ACHN (cell line): ENCODE data around the gene TCF3.

Experiments used
- DNase-seq: peaks from one replicate; pipeline ENCODE4 v3.0.0-alpha.2; 2015
- in situ Hi-C: cut with HindIII; loops from 2 replicates; pipeline ENCODE4 v1.10.0; 2017; ENCODE audit warnings: low sequenced_read_pairs, low pct_ligation_motif_present, low pct_unique_long_range_greater_than_20kb

Gene TCF3

DNA sequence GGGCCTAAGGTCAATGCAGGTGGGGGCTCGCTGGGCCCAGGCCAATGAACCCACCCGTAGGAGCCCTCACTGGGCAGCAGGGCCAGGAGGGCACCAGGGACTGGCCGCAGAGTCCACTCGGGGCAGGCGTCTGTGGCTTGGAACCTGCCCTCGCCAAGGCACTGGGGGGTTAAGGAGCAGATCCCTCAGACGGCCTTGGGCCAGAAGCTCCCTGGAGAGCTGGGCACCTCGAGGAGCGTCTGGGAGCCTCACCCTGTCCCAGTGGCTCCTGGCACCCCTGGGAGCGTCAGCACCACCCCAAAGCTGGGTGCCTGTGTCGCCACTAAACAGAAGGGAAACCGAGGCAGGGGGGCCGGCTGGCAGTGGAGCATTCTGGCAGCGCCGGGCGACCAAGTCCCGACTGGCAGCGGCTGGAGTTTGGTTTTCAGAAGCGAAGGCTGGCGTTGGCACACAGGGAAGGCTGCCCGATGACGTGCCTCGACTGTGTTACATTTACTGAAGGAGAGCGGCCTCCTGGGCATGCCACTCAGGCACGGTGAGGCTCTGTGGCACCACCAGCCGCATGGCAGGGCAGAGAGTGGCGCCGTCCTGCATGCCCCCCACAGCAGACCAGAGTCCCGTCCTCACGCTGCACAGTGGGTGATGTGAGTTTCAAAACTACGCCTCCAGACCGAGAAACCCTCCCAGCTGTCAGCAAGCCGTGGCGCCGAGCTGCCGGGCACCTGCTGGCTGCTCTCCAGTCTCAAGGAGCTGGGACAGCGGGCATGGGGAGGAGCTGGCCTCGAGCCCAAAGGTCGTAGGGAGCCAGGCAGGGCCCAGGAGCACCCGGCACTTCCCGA, 75.1 kb downstream of the TCF3 start:
- no peak for DNase-seq
- in situ Hi-C loops = no loop called here

GRCh38 chr19:1576242-1577089, 75.9 kb downstream of the TCF3 start:
- no peak for DNase-seq
- in situ Hi-C loops = no loop called here

DNA sequence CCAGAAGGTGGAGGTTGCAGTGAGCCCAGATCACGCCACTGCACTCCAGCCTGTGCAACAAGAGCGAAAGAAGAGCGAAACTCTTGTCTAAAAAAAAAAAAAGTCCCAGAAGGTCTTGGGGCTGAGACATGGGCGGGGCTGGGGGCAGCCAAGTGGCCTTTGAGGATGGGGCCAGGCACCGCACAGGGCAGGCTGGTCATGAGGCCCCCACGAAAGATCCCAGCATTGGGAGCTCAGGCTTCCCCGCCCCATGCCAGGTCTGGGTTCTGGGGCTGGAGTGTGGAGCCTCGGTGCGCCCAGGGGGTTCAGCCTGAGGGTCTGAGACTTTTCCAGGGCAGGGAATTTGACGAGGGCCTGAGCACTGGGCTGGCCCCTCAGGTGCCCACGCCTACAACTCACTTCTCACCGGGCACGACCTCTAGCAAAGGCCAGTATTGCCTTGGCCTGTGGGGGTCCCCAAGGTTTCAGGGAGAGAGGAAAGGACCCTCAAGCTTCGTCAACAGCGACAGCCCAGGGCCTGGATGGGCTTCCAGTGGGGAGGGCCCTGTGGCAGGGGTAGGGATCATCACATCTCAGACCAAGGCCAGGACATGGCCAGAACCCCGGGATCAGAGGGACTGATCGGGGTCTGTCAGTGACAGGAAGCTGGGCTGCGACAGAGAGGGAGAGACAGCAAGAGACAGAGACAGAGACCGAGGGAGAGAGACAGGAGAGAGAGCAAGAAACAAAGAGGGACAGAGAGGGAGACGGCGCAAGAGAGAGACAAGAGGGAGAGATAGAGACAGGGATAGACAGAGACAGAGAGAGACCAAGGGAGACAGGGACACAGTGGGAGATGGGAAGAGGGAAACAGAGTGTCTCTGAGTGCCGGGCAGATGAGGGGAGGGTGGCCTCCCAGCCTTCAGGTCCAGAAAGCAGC, 76.8 kb downstream of the TCF3 start:
- DNase-seq = no peak
- in situ Hi-C loops = no loop called here

DNA sequence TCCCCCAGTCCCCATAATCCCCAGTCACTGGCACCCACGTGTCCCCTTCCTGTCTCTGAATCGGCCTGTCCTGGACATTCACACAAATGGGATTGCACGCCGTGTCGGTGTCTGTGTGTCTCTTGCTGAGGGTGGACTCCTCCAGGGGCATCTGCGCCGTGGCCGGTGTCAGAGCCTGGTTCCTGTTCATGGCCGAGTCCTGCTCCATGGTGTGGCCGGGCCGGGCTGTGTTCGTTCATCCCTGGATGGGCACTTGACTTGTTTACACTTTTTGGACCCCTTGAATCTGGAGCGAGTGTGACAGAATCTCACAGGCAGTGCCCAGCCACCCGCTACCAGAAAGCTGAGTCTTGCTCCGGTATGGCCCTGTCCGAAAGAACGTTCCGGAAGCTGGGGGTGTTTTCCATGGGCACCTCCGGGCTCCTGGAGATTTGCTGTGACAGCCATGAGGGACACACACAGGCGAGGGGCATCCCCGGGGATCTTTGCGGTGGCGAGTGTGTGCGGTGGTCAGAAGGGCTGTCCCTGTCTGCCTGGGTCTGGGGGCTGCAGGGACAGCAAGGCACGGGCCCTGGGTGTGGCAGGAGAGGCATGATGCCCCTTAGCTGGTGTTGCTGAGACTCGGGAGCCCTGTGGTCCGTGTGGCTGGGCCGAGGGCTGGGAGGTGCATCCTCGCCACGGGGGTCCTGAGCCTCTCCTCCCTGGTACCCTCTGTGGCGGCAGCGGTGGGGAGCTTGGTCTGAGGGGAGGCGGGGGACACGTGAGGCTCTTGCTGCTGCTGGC, 77.9 kb downstream of the TCF3 start:
- in situ Hi-C loops = no loop called here
- no peak for DNase-seq

- no peak for DNase-seq
- in situ Hi-C loops = no loop called here
Observed at GRCh38 chr19:1572795-1573194, 79.6 kb downstream of the TCF3 start.

GRCh38 chr19:1571358-1571757, 81.1 kb downstream of the TCF3 start:
- in situ Hi-C loops = no loop called here
- no peak for DNase-seq

- no peak for DNase-seq
Observed at GRCh38 chr19:1570836-1571235, 81.6 kb downstream of the TCF3 start.

GRCh38 chr19:1569997-1570396, 82.4 kb downstream of the TCF3 start:
- DNase-seq = no peak
- in situ Hi-C loops = no loop called here

More at GRCh38 chr19:1570836-1571235, 81.6 kb downstream of the TCF3 start:
- in situ Hi-C loops = no loop called here

DNA sequence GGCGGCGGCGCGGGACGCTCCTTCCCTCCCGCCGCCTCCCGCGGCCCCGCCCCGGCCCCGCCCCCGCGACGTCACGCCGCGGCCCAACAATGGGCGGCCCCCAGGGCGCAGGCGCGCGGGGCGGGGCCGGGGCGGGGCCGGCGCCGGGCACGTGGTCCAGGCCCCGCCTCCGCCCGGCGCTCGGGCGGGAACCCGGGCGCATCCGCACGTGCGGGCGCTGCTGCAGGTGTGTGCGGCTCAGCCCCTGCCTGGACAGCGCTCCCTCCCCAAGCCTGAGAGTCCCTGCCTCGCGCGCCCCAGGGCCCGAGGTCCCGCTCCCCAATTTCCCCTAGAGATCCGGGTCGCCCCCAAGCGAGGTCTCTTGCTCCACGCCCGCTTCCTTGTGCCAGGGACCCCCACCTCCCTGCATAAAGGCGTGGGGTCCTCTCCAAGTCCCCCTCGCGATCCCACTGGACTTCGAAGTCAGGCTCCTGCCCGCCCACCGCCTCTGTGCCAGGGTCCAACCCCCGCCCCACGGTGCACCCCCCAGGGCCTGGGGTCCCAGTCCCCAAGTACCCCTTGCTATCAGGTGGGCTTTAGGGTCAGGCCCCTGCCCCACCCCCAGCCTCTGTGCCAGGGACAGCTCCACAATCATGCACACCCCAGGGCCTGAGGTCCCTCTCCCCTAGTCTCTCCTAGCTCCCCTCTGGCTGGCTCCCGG, 83.9 kb downstream of the TCF3 start, which contains the start of gene MEX3D:
Gene MEX3D (minus strand): TSS at position 6 of the 700 bp plus-strand sequence. CDS start 267 bp downstream, outside the sequence.
- in situ Hi-C loops = no loop called here
- DNase-seq = peak; percentile 74

DNA sequence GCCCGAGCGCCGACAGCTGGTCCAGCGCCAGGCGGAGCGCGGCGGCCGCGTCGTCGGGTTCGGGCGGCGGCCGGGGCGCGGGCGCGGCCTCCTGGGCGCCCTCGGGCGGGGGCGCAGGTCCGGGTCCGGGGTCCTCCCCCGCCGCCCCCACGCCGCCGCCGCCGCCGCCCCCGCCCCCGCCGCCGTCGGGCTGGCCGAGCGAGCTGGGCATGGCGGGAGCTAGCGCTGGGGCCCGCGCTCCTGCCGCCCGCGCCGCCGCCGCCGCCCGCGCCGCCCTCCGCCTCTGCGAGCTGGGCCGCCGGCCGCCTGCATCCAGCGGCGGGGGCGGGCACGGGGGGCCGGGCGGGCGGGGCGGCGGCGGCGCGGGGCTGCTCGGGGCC, 84.6 kb downstream of the TCF3 start:
- DNase-seq = no peak
- in situ Hi-C loops = no loop called here

GRCh38 chr19:1567116-1567847, 85.1 kb downstream of the TCF3 start:
- peak; percentile 40 for DNase-seq
- in situ Hi-C loops = no loop called here

- in situ Hi-C loops = no loop called here
Observed at GRCh38 chr19:1566392-1567115, 85.9 kb downstream of the TCF3 start.

GRCh38 chr19:1563251-1563650, 89.2 kb downstream of the TCF3 start:
- no peak for DNase-seq
- in situ Hi-C loops = no loop called here

More at GRCh38 chr19:1566392-1567115, 85.9 kb downstream of the TCF3 start:
- DNase-seq = peak; percentile 81

DNA sequence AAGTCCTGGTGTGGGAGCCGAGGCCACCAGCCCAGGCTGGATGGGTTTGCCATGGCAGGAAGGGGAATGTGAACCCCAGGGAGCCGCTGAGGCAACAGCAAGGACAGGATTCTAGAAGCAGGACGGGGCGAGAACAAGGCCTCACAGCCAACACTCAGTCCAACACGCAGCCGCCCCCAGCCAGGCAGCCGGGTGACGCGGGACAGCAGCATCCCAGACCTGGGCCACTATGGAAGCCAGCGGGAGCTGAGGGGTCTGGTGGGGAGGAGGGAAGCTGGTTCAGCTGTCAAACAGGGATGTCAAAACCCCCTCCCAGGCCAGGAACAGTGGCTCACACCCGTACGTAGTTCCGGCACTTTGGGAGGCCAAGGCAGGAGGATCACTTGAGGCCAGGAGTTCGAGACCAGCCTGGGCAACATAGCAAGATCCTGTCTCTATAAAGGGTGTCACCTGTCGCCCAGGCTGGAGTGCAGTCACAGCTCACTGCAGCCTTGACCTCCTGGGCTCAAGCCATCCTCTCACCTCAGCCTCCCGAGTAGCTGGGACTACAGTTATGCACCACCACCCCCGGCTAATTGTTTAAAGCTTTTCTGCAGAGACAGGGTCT, 91.1 kb downstream of the TCF3 start:
- no peak for DNase-seq
- in situ Hi-C loops = no loop called here

GRCh38 chr19:1560286-1560882, 92.0 kb downstream of the TCF3 start:
- in situ Hi-C loops = no loop called here

More at GRCh38 chr19:1560286-1560882, 92.0 kb downstream of the TCF3 start:
- no peak for DNase-seq
